Measurements from ENCODE around the gene USP54.
"Not testable (repeated sequence)": the region's sequence is repeated elsewhere in the genome, so short reads cannot be mapped to it uniquely, and the experiment has no call there.

Gene USP54

DNA sequence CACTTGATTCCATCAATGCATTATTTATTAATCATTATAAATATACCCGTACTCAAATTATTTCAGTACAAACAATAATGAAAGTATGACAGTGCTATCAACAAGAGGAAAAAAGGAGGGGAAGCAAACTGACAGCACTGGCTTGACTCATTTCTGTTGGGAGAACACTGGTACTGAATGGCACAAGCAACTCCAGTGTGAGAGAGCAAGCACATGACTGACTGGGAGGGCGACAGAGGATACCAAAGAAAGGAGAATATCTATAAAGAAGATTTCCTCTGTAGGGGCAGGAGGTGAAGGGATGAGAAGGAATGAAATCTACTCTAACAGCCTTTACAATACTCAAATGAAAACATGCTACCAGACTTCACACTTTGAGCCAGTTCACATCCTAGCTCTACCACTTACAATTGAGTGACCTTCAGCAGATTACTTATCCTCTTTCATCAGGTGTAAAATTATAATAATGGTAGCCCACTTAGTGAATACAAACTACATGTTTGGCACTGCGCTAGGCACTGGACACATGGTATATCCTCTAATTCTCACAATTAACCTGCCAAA, 1.5 kb downstream of the USP54 start:
- DNase-seq (ENCODE audit: low spot score), result no peak

DNA sequence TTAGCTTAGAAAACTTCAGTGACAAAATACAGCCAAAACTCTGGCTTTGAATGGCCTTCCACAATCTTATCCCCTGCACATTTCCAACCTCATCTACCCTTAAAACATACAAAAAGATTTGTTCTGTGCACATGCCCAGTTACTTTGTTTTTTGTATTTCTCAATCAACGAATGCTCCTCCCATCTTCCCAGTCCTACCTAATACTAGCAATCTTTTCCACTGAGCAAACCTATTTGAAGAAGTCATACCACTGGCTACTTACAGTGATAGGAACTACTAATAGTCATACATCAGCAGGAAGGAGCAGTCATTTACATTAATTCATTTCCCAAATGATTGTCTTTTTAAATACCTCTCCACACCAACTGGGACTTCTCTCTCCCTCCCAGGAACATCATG, 2.5 kb downstream of the USP54 start:
- no peak for DNase-seq (ENCODE audit: low spot score)

DNA sequence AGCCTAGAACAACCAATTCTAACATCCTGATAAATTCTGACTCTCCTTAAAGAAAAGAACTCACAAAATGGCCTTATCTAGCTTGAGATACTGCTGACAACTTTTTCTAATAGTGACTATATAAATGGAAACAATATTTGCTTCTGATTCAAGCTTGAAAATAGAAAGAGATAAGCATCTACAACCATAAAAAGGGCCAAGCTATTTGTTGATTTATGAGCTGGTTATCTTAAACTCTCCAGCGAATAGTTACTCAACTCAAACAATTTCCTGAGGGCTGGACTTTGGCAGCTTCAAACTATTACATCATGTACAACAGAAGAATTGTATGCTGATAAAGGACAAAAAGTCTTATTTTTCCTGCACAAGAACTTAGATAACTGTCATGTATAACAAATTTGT, 4.6 kb downstream of the USP54 start:
- peak; percentile 15 for DNase-seq (ENCODE audit: low spot score)

DNA sequence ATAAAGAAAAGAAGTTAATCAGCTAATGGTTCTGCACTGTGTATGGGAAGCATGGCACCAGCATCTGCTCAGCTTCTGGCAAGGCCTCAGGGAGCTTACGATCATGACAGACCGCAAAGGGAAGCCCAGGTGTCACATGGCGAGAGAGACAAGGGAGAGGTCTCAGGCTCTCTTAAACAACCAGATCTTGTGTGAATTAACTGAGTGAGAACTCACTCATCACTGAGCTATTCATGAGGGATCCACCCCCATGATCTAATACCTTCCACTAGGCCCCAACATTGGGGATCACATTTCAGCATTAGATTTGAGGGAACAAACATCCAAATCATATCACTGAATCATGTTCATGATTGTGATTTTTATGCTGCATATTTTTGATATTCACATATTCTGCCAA, 5.8 kb downstream of the USP54 start:
- DNase-seq (ENCODE audit: low spot score), result peak; percentile 41

DNA sequence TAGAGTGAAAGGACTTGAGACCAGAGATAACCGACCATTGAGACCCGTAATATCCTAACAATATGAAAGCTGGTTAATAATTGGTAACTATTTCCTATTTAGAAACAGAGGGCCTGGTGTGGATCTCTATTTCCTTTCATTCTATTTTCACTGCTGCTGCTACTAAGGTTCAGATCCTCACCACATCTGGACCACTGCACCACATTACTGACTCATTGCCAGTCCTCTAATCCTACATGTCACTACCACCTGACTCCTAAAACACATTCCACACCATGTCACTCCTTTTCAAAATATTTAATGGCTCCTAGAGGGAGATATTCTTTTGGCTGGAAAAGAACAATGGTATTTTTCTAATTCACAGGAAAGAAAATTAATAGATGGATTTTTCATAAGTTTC, 6.4 kb downstream of the USP54 start:
- peak; percentile 43 for DNase-seq (ENCODE audit: low spot score)

DNA sequence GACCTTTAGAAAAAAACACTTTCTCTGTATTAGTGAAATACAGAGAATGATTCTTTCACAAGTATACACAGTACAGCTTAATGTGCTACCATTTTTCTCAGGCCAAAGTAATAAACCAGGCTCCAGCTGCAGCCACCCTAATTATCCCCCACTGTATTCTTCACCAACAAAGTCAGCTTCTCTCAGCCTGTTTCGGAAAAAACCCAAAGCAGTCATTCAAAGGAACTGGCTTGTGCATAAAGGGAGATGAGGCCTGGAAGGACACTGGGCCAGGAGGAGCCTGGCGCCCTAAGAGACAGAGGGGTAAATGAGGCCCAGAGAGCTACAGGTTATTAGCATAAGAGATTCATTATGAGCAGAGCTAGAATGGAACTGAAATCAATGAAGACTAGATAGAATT, 9.2 kb downstream of the USP54 start:
- no peak for DNase-seq (ENCODE audit: low spot score)

DNA sequence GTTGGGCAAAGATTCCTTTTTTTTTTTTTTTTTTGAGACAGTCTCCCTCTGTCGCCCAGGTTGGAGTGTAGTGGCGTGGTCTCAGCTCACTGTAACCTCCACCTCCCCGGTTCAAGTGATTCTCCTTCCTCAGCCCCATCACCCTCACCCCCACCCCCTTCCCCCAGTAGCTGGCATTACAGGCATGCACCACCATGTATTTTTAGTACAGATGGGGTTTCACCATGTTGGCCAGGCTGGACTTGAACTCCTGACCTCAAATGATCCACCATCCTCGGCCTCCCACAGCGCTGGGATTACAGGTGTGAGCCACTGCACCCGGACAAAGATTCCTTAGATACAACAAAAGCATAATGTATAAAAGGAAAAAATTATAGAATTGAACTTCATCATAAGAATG, 12.2 kb downstream of the USP54 start:
- not testable (repeated sequence) for DNase-seq (ENCODE audit: low spot score)

DNA sequence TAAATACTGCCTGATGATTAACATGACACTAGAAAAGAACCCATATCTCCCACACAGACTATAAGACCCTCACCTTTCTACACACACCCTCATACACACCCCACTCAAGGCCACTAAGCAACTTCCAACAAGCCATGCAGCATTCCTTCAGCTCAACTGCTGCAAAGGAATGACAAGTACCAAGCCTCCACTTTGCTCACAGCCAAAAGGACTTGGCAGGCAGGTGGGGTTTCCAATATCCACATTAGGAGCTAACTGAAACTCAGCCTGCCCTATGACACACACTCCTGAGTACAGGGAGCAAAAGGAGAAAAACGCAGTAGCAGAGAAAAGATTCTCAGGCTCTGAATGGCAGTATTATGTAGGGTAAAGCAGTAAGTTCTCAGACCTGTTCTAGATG, 13.4 kb downstream of the USP54 start:
- no peak for DNase-seq (ENCODE audit: low spot score)

DNA sequence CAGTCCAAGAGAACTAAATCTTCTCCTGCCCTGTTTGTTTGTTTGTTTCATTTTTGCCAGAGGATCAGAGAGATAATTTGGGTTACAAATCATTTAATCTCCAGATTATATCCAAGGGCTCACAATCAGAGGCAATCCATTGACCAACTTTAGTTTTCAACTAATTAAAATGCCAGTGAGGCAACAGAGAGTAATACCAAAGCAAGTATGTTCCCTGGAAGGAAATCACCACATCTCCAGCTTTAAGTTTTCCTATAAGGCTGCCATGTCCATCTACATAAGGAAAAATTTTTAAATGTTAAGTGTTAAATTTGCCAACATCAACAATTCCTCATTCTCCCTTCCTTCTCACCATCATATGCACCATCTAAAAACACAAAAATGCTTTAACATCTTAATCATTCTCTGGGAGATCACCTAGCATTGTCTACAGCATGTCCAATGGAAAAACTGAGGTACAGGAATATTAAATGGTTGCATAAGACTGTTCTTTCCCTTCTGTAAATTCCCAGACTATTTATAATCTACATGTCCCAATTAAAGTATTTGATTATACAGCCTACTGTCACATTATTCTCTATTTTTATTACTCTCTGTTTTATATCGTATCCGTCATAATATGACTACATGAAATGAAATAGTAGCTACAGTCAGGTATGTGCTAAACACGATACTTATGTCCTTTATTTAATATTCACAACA, 14.1 kb downstream of the USP54 start:
- no peak for DNase-seq (ENCODE audit: low spot score)

DNA sequence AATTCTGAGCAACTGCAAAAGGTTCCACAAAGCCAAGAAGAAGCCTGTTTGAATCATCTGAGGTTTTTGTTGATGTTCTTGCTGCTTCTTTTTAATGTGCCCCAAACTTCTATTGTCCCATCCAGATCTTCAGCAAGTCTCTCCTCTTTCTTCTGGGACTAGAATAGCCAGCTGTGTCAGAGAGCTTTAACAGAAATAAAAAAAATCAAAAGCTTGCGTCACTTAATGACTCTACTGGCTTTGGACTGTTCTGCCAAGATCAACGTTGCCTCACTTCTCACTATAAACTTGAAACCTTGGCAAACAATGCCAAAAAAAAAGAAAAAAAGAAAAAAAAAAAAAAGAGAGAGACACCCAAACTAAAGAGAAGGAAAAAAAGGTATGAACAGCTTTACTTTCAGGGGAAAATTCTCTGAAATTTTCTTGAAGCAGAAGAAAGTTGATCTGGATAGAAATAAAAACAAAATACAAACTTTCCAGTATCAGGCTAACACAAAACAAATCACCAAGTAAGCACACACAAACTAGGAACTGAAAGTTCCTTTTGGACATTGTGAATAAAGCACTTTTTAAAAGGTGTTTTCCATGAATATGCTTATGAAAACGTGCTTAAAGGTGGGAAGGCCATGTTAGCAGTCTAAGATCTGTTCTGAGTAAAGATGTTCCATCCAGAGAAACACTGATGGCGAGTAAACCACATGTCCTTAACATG, 14.8 kb downstream of the USP54 start:
- DNase-seq (ENCODE audit: low spot score), result no peak

DNA sequence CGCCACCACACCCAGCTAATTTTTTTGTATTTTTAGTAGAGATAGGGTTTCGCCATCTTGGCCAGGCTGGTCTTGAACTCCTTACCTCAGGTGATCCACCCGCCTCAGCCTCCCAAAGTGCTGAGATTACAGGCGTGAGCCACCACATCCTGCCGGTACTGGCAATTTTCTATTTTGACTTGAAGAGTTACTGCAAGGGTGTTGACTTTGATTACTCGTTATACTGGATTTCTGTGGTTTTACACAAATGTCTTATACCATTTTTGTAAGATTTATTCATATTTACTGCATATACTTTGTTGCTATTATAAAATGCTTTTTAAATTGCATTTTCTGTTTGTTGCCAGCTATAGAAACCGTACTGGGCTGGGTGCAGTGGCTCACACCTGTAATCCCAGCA, 24.1 kb downstream of the USP54 start:
- not testable (repeated sequence) for DNase-seq (ENCODE audit: low spot score)

DNA sequence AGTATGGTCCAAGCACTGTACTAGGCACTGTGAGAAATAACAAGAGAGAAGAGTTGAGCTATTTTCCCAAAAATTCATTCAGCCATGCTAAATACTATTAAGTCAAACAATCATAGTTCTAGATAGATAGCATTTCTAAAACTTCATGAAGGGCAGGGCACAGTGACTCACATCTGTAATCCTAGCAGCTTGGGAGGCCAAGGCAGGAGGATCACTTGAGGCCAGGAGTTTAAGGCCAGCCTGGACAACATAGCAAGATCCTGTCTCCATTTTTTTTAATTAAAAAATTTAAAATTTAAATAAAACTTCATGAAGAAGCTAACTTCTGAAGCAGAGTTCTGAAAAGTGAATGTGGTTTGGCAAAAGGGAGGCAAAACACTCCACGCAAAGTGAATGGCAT, 29.9 kb downstream of the USP54 start:
- DNase-seq (ENCODE audit: low spot score), result no peak

DNA sequence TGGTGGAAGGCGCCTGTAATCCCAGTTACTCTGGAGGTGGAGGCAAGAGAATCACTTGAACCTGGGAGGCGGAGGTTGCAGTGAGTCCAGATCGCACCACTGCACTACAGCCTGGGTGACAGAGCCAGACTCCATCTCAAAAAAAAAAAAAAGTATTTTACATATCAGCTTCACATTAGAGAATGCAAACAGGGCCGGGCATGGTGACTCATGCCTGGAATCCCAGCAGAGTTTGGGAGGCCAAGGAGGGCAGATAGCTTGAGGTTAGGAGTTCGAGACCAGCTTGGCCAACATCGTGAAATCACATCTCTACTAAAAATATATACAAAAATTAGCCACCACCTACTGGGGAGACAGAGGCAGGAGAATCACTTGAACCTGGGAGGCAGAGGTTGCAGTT, 31.6 kb downstream of the USP54 start:
- DNase-seq (ENCODE audit: low spot score), result no peak

DNA sequence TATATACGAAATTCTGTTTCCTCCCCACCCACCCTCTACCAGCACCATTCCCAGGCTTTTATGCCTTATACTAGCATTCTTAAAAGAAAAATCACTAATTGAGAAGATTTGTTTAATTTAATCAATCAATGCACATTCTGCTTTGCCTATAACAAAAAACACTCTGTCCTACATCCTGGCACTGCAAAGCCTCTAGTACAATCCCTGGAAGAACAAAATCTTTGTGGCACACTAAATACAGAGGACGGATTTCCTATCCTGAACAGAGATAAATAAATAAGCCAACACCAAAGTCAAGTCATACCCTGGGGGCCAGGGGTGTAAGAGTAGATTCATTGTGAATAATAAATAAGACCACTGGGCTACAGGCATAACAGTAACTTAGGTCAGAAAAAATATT, 34.3 kb downstream of the USP54 start:
- no peak for DNase-seq (ENCODE audit: low spot score)

DNA sequence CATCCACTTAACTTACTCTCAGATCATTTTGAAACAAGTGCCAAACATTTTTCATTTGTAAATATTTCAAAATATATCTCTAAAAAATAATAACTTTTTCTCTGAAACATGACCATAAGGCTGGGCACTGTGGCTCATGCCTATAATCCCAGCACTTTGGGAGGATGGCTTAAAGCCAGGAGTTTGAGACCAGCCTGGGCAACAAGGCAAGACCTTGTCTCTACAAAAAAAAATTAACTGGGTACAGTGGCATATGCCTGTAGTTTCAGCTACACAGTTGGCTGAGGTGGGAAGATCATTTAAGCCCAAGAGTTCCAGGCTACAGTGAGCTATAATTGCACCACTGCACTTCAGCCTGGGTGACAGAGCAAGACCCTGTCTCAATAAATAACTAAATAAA, 36.4 kb downstream of the USP54 start:
- DNase-seq (ENCODE audit: low spot score), result no peak

DNA sequence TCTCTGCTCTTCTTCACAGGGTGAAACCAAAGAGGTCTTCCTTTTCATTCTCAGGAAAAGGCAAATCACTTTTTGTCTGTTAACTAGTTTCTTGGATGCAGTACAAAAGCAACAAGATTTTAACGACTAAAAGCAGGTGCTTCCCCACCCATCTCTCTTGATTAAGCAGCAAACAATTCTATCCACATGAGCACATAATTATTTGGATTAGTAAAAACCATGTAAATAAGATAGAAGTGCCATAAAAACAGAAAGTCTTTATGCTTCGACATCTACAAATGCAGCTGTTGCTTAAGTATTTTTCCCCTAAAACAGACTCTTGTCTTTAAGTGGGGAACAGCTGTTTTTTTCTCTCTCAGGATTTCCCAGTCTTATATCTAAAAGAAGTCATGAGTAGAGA, 37.4 kb downstream of the USP54 start:
- no peak for DNase-seq (ENCODE audit: low spot score)

DNA sequence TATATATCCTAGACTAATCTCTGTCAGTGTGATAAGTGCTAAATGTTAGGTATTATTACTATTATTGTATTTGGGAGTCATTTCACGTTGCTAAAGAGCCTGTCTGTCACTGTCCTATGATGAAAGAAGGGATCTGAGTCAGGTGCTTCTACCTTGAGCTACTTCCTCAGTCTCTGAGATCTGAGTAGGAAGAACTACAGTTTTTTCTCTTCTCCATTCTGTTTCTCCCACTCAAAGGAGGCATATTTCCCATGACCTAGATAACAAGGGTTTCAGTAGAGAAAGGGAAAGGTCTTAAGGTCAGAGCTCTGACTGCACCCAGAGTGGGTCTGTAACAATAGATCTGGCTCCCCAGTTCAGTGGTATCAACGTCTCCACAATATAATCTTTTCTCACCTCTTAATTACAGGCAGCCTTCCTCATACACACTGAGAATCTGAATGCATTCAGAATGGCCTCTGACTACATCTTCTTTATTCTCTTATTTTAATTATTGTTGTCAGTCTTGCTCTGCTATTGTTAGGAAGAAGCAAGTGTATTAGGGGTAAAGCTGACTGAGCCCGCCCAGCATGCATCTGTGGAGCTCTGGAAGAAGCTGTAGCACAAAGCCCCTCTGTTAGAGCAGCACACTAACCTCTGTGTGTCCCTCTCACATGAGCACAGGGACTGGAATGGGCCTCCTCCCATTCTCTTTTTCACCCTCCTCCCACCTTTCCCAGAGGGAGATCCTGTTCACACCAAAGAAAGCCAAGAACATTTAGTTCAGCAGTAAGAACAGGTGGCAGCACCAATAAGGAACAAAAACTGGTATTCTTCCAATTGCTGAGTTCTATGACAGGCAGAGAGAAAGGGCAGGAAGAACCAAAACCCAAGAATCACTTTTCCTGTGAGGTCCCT, 38.1 kb downstream of the USP54 start:
- no peak for DNase-seq (ENCODE audit: low spot score)

DNA sequence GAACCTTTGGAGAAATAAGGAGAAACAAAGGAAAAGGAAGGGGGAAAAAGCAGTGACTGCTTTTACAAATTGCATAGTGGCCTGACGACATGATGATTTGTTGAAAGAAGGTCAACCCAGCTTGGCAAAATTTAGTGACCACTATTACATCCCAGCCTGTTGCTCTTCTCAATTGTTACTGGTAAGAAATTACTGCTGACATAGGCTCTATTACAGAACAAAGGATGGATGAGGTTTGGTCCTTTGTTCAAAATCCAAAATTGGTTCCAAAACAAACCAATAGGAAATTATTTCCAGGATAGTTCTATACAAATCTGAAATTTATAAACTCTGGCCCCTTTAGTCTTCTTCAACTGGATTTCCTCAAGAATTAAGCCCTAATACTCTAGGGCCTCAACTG, 39.6 kb downstream of the USP54 start:
- no peak for DNase-seq (ENCODE audit: low spot score)

DNA sequence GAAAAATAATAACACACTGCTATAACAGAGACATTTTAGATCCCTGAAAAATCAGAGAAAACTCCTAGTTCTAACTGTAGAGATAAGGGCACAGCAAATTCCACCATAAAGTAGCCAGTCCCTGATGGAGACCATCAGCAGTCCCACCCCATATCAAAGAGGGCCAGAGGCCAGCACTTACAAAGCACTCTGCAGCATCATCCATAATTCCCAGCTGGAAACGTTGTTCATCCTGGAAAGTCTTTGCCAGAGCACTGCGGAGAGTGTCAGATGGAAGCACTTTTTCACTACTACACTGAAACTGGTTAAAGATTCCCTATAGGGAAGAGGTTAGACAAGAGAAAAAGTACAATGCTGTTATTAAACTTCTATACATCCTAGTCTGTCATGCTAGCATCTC, 45.8 kb downstream of the USP54 start:
- DNase-seq (ENCODE audit: low spot score), result no peak

DNA sequence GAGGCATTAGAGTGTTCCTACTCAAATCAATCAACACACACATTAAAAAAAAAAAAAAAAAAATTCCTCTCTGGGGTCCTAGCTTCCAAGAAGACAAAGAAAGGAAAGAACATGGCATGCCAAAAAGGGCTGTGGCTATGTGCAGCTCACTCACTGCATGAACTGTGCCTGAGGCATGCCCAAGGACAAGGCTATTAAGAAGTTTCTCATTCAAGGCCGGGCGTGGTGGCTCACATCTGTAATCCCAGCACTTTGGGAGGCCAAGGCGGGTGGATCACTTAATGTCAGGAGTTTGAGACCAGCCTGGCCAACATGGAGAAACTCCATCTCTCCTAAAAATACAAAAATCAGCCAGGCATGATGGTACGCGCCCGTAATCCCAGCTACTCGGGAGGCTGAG, 53.4 kb downstream of the USP54 start:
- DNase-seq (ENCODE audit: low spot score), result no peak

DNA sequence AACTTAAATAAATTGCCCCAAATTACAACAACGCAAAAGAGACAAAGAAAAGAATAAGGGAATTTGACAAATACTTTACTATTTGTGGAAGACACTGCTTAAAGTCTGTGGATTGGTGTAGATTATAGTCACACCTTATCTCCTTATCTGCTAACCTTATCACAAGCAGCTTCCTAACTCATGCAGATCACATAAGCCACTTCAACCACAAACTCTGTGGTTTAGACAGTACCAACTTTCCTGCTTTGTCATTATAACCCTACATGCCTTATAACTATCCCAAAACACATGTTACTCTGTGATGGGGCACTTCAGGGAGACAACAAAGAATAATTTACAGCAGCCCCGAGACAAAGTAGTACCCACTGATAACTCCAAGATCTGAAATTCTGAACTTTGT, 53.9 kb downstream of the USP54 start:
- DNase-seq (ENCODE audit: low spot score), result no peak

DNA sequence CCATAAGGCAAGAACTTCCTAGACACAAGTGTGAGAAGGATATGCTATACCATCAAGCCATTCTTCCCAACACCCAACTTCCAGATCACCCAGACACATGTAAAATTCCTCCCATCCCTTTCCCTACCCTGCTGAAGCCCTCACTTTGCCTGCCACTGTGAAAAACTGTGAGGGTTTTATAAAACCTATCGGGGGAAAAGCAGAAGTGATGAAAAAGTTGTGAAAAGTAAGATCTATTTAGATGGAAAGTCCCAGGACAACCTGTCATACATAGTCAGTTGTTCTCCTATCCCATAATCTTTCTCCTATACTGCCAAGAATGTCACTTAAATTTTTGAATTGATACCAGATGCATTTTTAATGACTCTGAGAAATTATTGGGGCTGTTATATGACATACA, 56.3 kb downstream of the USP54 start:
- no peak for DNase-seq (ENCODE audit: low spot score)

Measured in RKO (cell line).